AG09319 (cell line): ENCODE measurements around the gene GPR17.

ENCODE experiments used
- DNase-seq: peaks from one replicate; pipeline ENCODE4 v3.0.0-alpha.2; 2010; ENCODE audit warnings: low read depth; ENCODE audit errors: extremely low read depth
- TF ChIP-seq, protein P1 (sequence below): IDR thresholded peaks from 2 replicates; pipeline ENCODE4 v1.5.1; 2011; ENCODE audit warnings: low read depth, mild to moderate bottlenecking, inconsistent platforms, low read length, moderate library complexity

Gene GPR17

GRCh38 chr2:127636248-127637235 lies 9.4 kb upstream of the GPR17 start:
- TF ChIP-seq, protein P1, sequence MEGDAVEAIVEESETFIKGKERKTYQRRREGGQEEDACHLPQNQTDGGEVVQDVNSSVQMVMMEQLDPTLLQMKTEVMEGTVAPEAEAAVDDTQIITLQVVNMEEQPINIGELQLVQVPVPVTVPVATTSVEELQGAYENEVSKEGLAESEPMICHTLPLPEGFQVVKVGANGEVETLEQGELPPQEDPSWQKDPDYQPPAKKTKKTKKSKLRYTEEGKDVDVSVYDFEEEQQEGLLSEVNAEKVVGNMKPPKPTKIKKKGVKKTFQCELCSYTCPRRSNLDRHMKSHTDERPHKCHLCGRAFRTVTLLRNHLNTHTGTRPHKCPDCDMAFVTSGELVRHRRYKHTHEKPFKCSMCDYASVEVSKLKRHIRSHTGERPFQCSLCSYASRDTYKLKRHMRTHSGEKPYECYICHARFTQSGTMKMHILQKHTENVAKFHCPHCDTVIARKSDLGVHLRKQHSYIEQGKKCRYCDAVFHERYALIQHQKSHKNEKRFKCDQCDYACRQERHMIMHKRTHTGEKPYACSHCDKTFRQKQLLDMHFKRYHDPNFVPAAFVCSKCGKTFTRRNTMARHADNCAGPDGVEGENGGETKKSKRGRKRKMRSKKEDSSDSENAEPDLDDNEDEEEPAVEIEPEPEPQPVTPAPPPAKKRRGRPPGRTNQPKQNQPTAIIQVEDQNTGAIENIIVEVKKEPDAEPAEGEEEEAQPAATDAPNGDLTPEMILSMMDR: no peak
- DNase-seq: no peak

GRCh38 chr2:127637236-127637630 lies 8.7 kb upstream of the GPR17 start:
- TF ChIP-seq, protein P1: no peak
- no peak for DNase-seq

- TF ChIP-seq, protein P1: no peak; the same call in 1 of the 2 replicates
- peak; percentile 35 for DNase-seq
Measured at GRCh38 chr2:127637725-127638252, 8.2 kb upstream of the GPR17 start.

GRCh38 chr2:127638361-127639110 lies 7.4 kb upstream of the GPR17 start:
- TF ChIP-seq, protein P1: no peak
- no peak for DNase-seq

GRCh38 chr2:127639111-127639474 lies 6.9 kb upstream of the GPR17 start:
- no peak for DNase-seq

DNA sequence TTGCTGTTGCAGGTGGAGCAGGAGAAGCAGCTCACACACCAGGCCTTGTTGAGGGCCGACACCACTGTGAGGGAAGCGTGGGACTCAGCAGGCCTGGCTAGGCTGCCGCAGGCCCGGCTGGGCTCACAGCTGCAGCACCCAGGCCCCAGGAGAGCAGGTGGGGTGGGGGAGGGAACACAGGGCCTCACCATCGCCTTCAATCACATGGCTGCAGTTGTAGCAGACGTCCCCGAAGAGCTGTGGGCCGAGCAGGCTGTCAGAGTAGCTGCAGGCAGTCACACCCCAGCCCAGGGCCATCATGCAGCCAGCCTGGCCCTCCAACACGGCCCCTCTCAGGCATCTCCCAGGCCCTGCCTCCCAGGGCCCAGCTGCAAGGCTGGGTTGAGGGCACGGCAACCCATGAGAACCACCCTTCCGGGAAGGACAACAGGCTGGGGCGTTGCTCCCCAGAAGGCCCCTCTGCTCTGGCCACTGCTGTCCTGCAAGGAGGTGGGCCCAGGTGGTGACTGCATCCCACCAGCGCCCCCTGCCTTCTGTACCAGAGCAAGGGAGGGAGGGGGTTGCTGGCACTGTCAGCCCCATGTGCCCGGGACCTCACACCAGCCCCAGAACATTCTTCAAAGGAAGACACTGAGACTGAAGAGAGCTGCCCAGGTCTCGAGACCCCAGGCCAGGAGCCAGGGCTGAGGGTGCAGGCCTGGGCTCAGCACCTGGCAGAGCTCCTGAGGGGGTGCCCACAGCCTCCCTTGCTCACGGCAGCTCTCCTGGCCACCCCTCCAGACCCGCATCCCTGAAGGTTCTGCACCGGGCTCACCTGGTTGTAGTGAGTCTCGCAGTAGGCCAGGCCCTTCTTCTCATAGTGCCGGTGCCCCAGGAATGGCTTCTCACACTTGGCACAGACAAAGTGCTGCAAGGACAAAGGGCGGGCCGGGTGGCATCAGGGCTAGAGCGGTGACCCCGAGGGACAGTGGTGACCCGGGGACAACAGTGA lies 5.6 kb upstream of the GPR17 start:
- TF ChIP-seq, protein P1: no peak; the same call in 1 of the 2 replicates
- DNase-seq: no peak

More at GRCh38 chr2:127639111-127639474, 6.9 kb upstream of the GPR17 start:
- TF ChIP-seq, protein P1: no peak
